Activated CD4-positive, alpha-beta T cell treated with anti-CD3 and anti-CD28 coated beads, Interleukin-2, Interleukin-6, amounts not matched to agents 100 ng/mL and 50 ng/mL, durations not matched to agents 16 hours and 8 hours (primary cell): ENCODE measurements around the gene ANKFY1.

Experiments used
- DNase-seq: peaks from one replicate; pipeline ENCODE4 v3.0.0-alpha.2; 2020

ANKFY1 gene, protein sequence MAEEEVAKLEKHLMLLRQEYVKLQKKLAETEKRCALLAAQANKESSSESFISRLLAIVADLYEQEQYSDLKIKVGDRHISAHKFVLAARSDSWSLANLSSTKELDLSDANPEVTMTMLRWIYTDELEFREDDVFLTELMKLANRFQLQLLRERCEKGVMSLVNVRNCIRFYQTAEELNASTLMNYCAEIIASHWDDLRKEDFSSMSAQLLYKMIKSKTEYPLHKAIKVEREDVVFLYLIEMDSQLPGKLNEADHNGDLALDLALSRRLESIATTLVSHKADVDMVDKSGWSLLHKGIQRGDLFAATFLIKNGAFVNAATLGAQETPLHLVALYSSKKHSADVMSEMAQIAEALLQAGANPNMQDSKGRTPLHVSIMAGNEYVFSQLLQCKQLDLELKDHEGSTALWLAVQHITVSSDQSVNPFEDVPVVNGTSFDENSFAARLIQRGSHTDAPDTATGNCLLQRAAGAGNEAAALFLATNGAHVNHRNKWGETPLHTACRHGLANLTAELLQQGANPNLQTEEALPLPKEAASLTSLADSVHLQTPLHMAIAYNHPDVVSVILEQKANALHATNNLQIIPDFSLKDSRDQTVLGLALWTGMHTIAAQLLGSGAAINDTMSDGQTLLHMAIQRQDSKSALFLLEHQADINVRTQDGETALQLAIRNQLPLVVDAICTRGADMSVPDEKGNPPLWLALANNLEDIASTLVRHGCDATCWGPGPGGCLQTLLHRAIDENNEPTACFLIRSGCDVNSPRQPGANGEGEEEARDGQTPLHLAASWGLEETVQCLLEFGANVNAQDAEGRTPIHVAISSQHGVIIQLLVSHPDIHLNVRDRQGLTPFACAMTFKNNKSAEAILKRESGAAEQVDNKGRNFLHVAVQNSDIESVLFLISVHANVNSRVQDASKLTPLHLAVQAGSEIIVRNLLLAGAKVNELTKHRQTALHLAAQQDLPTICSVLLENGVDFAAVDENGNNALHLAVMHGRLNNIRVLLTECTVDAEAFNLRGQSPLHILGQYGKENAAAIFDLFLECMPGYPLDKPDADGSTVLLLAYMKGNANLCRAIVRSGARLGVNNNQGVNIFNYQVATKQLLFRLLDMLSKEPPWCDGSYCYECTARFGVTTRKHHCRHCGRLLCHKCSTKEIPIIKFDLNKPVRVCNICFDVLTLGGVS

DNA sequence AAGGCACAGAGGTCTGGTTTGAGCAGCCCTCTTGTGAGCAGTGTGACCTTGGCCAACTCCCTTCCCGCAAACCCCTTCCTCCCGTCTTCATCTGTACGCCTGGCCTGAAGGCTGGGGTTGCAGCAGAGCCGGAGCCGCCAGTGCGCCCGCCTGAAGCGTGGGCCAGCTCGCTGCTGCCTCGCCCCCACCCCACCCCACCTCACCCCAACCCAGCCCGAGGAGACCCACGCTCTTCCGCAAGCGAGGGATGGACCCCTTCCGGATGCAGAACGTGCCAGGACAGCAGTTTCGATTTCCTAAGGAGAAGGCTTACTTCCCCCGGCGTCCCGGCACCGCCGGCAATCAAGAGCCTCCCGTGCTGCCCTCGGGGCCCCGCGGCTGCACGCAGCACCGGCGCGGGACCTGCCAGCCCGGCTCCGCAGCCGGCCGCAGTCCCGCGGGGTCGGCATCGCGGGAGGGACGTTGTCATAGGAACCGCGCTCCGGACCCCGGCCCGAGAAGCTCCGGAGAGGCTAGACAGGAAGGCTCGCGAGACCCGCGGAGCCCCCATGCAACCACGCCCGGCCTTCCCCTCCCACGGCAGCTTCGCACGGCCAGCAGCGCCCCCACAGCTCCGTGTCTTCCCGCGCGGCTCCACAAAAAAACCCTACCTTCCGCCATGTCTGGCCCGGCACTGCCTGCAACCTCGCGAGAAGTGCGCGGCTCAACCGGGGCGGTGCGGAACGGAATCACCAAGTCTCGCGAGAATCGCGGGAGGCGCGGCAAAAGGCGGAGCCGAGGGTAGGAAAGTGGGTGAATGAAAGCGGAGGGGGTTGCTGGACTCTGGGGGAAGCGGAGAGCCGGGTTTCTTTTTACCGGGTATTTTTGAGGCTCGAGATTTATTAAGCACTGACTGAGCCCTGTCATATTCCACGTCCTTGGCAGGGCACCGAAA is at the start of gene ANKFY1:
ANKFY1 (minus strand) TSS at position 698 of the 934 bp plus-strand sequence; CDS start at position 660, 38 bp downstream.
- peak; percentile 98 for DNase-seq

DNA sequence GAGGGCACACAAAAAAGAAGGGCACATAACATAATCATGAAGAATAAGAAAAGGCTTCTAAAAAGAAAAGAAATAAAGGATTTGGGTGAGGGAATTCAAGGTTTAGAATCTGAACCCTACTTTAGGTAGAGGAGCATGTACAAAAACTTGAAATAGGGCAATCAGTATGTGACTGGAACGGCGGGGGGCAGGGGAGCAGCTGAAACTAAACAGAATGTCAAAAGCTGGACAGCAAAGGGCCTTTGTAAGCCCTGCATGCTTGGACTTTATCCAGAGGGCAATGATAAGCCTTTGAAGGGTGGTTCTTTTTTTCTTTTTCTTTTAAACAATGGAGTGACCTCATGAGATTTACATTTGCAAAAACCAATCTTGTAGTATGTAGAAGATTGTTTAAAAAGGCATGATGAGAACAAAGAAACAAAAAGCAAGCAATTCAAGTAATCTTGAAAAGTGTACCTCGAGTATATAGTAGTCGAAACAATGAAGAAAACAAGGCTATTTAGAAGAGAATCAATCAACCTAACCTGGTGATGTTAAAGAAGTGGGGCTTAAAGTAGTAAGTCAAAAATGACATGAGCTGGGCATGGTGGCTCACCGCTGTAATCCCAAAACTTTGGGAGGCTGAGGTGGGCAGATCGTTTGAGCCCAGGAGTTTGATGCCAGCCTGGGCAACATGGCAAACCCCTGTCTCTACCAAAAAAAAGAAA is 46.7 kb upstream of the ANKFY1 start:
- no peak for DNase-seq

DNA sequence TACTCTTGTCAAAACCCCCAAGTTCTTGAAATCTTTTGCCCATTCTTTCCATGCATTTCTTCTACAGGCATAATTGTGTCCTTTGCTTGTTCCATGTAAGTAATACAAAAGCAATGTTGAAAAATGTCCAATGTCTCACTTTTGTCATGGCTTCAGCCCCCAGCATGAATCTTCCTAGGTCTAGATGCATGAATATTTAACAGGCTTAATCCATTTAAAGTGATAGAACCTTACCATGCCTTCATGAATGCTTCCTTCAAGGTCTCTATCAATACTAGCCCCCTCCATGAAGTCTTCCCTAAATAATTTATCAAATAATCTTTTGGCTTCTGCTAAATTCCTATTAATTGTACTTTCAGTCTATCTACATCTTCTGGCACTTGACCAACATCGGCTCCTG is 46.1 kb upstream of the ANKFY1 start:
- no peak for DNase-seq

DNA sequence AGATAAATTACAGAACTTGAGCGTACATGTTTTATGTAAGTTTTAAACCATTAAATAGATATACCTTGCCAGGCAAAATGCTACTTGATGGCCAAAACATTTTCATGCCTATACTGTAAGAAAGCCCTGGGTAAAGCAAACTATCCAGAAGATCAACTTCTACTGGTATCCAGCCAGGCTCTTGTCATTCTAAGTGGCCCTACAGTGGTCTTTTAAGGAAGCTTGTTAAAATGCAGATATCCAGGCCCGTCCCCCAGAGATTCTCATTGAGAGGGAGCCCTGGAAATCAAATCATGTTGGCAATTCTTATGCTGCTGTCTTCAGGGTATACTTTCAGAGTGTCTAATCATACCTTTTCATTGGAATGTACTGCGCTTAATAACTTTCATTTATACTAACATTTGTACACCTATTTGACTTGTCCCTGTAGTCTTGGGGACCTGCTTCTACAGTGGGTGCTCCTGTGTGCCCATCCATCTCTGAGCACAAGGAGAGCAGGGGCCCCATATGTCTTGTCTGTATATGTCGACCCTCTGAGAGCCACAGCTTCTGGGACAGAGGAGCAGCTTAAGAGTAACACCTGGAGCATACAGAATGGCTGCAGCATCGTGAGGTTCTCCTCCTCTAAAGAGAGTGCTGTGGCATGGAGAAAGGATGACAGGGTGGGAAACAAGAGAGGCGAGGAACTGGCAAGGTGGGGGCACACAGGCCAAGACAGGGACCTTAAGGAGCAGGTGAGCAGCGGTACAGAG is 43.6 kb upstream of the ANKFY1 start:
- DNase-seq = no peak

DNA sequence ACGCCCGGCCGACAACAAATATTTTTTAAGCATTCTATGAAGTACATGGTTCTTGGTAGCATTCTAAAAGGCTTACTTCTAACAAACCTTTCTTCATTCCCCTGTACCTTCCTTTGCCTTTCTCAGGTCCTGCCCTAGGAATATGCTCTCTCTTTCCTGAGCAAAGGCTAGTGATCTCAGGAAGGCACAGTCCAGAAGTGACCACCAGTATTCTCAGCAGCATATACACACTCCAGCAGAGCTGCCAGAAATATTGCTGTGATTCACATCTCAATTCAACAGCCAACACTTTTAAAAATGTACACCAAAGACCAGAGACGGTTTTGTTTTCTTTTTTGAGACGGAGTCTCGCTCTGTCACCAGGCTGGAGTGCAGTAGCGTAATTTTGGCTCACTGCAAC is 41.4 kb upstream of the ANKFY1 start:
- DNase-seq = no peak

DNA sequence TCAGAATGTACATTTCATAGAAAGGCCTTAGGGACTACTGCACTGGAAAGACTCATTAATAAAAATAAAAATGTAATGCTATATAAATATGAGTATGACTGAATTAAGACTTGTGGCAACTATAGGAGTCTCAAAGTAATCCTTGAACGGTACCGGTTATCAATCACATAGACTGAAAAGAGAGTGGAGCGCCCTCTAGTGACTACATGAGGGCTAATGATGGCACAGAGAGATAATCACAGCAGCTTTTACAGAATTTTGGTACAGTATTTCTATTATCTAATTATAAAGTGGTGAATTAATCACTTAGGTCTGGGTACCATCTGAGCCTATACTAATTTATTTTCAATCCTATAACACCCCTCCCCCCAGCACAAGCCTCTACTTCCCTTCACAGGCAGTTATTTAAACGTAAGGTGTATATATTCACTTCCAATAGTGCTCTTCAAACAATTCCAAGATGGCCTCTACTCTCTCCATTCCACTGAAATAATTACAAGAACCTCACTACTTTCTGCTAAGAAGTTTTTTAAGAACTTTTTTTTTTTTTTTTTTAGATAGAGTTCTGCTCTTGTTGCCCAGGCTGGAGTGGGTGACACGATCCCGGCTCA is 40.7 kb upstream of the ANKFY1 start:
- DNase-seq = peak; percentile 71

DNA sequence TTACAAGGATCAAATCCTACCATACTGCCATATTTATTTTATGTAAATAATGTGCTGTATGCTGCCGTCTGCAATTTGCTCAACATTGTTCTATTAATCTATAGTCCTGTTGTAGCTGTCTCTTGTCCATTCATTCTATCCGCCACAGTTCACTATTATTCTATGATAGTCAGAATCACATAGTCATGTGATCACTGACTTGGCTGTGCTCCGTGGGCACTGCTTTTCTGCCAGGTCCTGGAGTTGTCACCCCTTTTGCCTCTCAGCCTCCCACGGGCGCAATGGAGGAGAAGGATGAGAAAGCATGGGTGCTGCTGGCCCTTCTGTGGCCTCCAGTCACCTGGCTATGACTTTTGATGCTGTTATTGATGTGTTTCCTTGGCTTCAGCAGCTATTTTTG is 37.3 kb upstream of the ANKFY1 start:
- DNase-seq = no peak

DNA sequence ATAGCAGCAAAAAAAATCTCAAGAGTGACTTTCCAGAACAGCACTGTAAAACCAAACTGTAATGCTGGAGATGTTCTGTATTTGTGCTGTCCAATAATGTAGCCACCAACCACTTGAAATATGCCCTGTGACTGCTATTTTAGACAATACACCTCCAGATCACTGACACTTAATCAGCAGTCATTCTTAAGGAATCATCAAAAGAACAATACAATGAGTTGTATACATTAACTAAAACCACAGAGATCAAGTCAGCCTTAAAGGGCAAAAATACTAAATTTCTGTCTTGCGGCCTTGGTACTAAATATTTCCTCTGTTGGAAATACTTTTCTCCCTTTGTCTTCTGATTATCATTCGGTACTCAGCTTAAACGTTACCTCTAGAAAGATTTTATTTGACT is 33.6 kb upstream of the ANKFY1 start:
- no peak for DNase-seq

DNA sequence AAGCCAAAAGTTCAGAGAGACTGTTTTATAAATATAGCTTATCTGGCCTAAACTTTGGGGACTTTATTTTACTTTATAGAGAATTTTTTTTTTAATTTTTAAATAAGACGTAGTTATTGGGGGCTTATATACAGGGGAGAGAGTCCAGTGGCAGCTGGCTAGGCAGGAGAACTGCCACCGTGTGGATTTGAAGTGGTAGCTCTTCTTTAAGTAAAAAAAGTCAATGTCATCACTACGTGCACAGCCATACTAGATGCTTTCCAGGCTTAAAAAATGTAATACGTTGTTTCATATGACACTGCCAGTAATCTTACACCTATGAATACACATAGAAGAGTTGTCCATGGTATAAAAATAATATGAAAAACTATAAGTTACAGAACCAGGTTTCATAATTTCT is 31.9 kb upstream of the ANKFY1 start:
- DNase-seq = no peak

DNA sequence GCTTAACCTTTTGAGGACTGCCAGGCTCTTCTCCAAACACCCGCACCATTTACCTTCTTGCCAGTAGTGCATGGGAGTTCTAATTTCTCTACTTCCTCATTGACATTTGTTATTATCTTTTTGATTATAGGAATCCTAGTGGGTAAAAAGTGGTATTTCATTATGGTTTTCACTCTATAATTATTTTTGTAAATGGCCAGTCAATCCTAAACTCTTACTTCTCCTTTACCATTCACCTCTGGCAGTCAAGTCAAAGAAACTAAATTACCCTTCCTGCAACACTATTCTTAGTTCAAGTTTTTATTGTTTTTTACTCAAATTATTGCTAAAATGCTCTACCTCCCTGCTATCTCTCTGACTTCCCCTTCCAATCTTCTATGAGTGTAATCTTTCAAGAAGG is 29.8 kb upstream of the ANKFY1 start:
- no peak for DNase-seq

DNA sequence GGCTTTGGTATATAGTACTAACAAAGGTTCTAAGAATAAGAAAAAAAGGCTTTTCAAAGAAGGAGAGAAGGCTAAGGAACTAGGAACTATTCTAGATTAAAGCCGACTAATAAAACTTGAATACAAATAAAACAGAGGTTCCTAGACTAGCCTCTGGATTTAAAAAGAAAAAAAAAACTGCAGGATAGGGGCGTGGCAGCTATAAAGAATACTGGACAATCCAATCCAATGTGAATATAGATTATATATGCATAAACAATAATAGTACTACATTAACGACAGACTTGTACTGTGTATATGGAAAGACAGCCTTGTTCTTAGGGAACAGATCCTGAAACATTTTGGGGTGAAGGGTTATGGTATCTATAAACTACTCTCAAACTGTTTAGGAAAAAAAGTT is 23.9 kb upstream of the ANKFY1 start:
- DNase-seq = no peak

DNA sequence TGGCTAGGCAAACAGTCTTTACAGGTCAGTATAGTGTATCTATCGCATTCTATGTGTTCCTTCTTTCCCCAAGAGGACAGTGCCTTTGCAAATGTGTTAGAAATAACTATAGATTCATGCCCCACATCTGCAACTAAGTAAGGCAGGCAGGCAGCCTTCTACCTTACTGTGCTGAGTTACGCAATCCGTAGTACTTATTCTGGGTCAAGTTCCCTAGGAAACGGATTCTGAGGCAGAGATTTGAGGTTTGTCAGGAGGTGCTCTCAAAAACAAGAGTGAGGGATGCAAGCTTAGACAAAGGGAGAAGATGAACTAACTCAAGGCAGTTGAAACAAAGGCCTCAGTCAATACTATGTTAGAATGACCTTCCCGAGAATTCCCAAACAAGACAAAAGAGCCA is 12.7 kb upstream of the ANKFY1 start:
- no peak for DNase-seq

DNA sequence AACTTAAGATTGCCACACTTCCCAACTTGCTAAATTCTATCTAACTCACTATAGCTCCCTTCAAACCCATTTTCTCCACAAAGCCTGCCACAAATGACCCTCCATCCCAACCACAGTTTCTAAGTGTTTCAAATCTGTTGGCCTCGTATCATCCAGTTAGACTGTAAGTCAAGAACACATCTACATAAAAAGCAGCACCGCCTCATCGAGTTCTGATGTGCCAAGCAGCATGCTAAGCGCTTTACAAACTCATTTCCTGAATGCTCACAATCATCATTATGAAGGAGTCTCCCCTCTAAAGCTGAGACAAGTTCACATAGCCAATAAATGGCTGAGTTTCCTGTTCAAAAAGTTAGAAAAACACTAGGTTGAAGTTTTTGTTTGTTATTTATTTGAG is 9.2 kb upstream of the ANKFY1 start:
- DNase-seq = no peak

DNA sequence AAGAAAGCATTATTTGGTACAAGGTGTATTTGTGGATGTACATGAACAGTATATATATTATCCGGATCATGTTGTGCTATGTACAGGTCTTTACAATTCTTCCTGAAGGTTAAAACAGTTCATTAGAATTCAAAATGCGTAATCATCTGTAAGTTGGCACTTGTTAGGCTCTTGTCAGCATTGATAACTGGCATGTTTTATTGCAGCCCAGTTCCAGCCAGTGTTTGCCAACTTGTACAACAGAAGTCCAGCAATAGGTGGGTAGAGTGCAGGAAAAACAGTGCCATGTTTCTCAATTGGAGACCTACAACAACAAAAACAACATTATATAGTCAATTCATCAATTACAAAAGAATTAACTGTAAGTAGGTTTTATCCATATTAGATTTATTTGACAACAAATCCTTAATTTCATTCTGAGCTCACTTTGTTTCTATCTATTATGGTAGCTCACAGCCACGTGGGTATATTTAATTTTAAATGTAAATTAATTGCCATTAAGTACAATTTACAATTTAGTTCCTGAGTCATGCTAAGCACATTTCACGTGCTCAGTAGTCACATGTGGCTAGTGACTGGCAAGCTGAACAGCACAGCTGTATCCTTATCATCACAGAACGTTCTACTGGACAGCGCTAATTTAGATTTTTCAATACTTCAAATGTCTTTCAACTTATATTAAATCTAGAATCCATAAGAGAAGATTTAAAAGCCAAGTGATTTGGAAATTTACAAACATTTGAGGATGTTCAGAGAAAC is 8.6 kb upstream of the ANKFY1 start:
- DNase-seq = no peak

DNA sequence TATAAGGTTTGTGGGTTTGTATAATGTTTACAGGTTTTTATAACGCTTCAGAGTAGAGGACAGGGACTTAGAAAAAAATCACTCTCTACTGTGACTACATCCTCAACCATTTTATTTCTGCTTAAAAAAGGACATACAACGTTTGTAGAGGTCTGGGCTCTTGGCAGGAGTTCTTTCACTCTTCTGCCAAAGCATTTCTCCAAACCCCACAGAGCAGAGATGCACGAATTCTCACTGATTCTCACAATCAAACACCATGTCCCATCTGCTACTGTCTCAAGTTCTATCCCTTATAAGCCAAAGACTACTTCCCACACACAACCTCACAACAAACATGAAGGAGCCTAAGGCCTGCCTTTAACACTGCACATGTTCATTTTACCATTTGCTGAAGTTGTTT is 7.0 kb upstream of the ANKFY1 start:
- DNase-seq = no peak

DNA sequence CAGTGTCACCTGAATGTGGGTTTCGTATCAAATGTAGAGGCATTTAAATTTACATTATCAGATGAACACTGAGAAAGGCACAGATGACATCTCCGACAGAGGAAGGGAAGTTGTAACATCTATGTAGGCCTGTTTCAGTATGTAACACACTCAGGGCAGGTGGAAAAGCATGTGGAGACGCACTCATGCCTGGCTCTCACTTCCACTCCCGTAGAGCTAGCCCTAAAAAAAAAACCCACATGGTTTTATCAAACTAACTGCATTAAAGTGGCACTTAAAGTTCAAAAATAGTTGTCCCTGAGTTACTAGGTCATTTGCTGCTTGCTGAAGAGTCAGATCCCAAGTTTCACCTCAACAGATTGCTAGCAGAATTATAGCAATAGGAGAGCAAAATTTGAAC is 6.1 kb upstream of the ANKFY1 start:
- no peak for DNase-seq

DNA sequence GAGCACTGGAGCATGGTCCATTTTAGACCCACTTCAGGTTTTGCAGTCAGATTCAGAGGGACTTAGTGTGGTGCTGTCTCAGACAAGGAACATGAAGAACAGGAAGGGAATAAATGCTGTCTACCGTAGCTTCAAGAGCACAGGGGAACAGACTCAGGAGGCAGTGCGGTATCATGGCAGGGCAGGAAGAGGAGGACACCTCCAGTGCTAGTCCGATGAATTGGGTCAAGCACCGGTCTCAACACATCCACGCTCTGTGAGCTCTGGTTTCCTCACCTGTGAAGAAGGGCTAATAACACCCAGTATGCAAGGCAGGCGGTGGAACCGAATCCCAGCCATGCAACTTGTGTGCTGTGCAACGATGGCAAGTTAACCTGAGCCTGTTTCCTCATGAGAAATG is 3.6 kb upstream of the ANKFY1 start:
- DNase-seq = no peak

DNA sequence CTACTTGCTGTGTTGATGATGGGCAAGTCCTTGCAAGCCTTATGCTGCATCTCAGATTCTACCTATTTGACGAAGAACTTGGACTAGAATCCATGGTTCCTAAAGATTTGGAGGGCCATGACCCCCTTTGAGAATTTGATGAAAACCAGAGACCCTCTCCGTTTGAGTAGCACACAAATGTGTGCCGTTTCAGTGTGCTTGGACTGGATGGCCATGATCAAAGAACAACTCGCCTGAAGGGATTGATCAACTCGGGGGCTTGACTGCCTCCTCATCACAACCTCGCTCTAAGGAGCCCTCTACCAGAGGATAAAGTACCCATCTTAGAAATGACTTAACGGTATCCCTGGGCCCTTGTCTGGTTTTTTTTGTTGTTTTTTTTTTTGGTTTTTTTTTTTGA is 2.8 kb upstream of the ANKFY1 start:
- no peak for DNase-seq

DNA sequence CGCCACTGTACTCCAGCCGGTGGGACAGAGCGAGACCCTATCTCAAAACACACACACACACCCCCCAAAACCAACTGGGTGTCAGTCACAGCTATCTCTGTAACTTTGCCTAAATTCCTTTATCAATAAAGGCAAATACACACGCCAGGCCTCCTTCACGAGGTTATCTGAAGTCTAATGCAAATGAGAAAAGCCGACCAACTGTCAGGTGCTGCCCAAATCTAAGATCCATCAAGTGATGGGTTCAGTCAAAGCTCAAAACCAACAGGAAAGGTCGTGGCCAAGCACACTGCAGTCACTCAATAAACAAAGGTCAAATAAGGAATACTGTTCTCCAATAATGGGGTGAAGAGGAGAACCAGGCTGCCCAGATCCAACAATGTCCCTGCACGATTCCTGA is 1.1 kb downstream of the ANKFY1 start:
- DNase-seq = no peak

DNA sequence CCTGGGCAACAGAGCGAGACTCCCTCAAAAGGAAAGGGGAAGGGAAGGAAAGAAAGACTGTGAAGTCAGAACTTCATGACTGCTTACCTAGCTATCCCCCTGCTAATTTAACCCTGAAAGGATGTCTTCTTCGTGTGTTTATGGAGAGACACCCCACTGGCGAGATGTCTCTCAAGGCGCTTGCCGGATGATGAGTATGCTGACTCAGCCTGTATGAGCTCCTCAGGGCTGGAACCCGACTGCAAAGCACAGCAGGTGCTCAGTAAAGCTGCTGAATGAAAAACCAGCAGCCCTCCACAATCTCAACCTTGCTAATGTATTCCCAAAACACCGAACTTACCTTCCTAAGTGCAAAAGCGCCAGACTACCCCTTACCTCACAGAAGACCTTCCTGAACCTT is 2.3 kb downstream of the ANKFY1 start:
- DNase-seq = no peak
